ENCODE measurements around the gene BCL2L11.

Gene BCL2L11

GRCh38 chr2:111143107-111143842 is 22.6 kb downstream of the BCL2L11 start:
- DNase-seq (ENCODE audit: low read depth in 2 of 2) = no peak

- no peak for DNase-seq (ENCODE audit: low read depth in 2 of 2)
These were observed 23.1 kb downstream of the BCL2L11 start for GRCh38 chr2:111143843-111144198.

- DNase-seq (ENCODE audit: low read depth in 2 of 2) = no peak
These were observed 24.5 kb downstream of the BCL2L11 start for GRCh38 chr2:111145103-111145760.

- DNase-seq (ENCODE audit: low read depth in 2 of 2) = no peak
These were observed 25.2 kb downstream of the BCL2L11 start for GRCh38 chr2:111145951-111146350.

GRCh38 chr2:111148225-111148873 is 27.6 kb downstream of the BCL2L11 start:
- no peak for DNase-seq (ENCODE audit: low read depth in 2 of 2)

- no peak for DNase-seq (ENCODE audit: low read depth in 2 of 2)
These were observed 28.2 kb downstream of the BCL2L11 start for GRCh38 chr2:111148925-111149324.

- no peak for DNase-seq (ENCODE audit: low read depth in 2 of 2)
These were observed 29.3 kb downstream of the BCL2L11 start for GRCh38 chr2:111149882-111150455.

- no peak for DNase-seq (ENCODE audit: low read depth in 2 of 2)
These were observed 34.0 kb downstream of the BCL2L11 start for GRCh38 chr2:111154758-111155157.

- no peak for DNase-seq (ENCODE audit: low read depth in 2 of 2)
These were observed 34.9 kb downstream of the BCL2L11 start for GRCh38 chr2:111155610-111156009.

GRCh38 chr2:111156529-111156928 is 35.8 kb downstream of the BCL2L11 start:
- no peak for DNase-seq (ENCODE audit: low read depth in 2 of 2)

GRCh38 chr2:111157071-111157661 is 36.5 kb downstream of the BCL2L11 start:
- DNase-seq (ENCODE audit: low read depth in 2 of 2) = no peak

GRCh38 chr2:111157798-111158197 is 37.1 kb downstream of the BCL2L11 start:
- no peak for DNase-seq (ENCODE audit: low read depth in 2 of 2)

- DNase-seq (ENCODE audit: low read depth in 2 of 2) = no peak
These were observed 38.9 kb downstream of the BCL2L11 start for GRCh38 chr2:111159641-111160040.

- no peak for DNase-seq (ENCODE audit: low read depth in 2 of 2)
These were observed 40.0 kb downstream of the BCL2L11 start for GRCh38 chr2:111160758-111161157.

- DNase-seq (ENCODE audit: low read depth in 2 of 2) = no peak
These were observed 41.3 kb downstream of the BCL2L11 start for GRCh38 chr2:111161971-111162370.

GRCh38 chr2:111162718-111163331 is 42.1 kb downstream of the BCL2L11 start:
- DNase-seq (ENCODE audit: low read depth in 2 of 2) = no peak

GRCh38 chr2:111164078-111164477 is 43.4 kb downstream of the BCL2L11 start:
- DNase-seq (ENCODE audit: low read depth in 2 of 2) = no peak

- no peak for DNase-seq (ENCODE audit: low read depth in 2 of 2)
These were observed 44.4 kb downstream of the BCL2L11 start for GRCh38 chr2:111165084-111165483.

GRCh38 chr2:111166115-111166514 is 45.4 kb downstream of the BCL2L11 start:
- DNase-seq (ENCODE audit: low read depth in 2 of 2) = no peak

- no peak for DNase-seq (ENCODE audit: low read depth in 2 of 2)
These were observed 46.6 kb downstream of the BCL2L11 start for GRCh38 chr2:111167076-111167862.

GRCh38 chr2:111167863-111168162 is 47.1 kb downstream of the BCL2L11 start:
- no peak for DNase-seq (ENCODE audit: low read depth in 2 of 2)
